ENCODE measurements around the gene RYR3.

The RYR3 gene

GRCh38 chr15:33384307-33384706 lies 73.5 kb downstream of the RYR3 start:
- Histone ChIP-seq H3K4me2 (no peak overlapping the region), H3K9ac (no peak overlapping the region), H3K36me3 (no peaks in the 10 kb centered on the region), H3K9me3 (replicated peaks in 1 of 11) (no peaks in the 10 kb centered on the region), H3K4me1 (peaks cover 0 to 7% (median 0%) of the 10 kb centered on the region in 10 experiments; a peak in 5 of 20 replicates), H4K20me1 (no peaks in the 10 kb centered on the region), H3K27ac (no peak overlapping the region), H3K4me3 (no peak overlapping the region), H3K27me3 (no peaks in the 10 kb centered on the region)
- no peak for TF ChIP-seq Cebpa-rat (IDR thresholded peaks at IDR 0.05)

DNA sequence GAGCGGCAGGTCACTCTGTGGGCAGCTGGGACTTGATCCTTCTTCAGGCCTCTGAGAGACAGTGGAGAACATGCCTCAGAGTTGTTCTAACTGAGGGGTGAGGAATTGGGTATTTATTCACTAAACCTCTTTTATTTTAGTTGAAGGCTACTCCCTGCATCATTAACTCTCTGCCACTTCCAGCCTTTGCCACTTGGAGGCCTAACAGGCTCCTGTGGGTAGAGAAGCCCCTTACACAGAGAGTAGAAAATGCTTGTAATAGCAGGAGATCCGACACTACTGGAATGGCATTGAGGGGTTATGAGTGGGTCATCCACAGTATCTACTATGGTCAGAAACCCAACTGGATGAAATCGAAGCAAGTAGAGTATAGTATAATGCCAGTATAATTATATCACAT lies 81.7 kb downstream of the RYR3 start:
- H3K4me2 ChIP-seq = no peak overlapping the region
- no peak for TF ChIP-seq Cebpa-rat (IDR thresholded peaks at IDR 0.05)
- no peak overlapping the region for H3K27ac ChIP-seq
- H3K4me3 ChIP-seq = no peak overlapping the region
- no peaks in the 10 kb centered on the region for H3K27me3 ChIP-seq
- H4K20me1 ChIP-seq = no peaks in the 10 kb centered on the region
- H3K9ac ChIP-seq = no peak overlapping the region
- H3K9me3 ChIP-seq (replicated peaks in 1 of 11) = no peaks in the 10 kb centered on the region
- no peaks in the 10 kb centered on the region for H3K4me1 ChIP-seq
- H3K36me3 ChIP-seq = no peaks in the 10 kb centered on the region

- Histone ChIP-seq H3K9ac (no peak overlapping the region), H3K27ac (no peak overlapping the region), H3K4me2 (no peak overlapping the region), H3K27me3 (no peaks in the 10 kb centered on the region), H3K4me3 (no peak overlapping the region), H3K36me3 (no peaks in the 10 kb centered on the region), H4K20me1 (no peaks in the 10 kb centered on the region), H3K9me3 (replicated peaks in 1 of 11) (no peaks in the 10 kb centered on the region), H3K4me1 (no peaks in the 10 kb centered on the region)
- TF ChIP-seq Cebpa-rat (IDR thresholded peaks at IDR 0.05) = no peak
Observed at GRCh38 chr15:33393546-33393945, 82.8 kb downstream of the RYR3 start.

DNA sequence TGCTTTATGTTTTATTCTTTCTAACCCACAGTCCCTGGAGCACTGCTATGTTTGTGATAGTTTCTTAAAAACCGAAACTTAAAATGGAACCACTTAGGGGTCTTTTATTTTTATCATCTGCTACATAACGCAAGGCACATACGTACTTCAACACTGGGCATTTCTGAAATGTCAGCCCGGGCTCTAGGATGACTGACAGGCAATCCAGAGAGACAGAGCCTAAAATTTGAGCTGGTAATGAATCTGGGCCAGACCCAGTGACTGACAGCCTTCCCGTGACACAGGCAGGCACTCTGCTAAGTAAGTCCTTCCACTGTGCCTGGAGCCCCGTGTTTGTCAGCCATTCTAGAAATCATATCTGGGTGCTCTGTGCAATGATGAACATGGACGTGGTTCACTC lies 84.6 kb downstream of the RYR3 start:
- Histone ChIP-seq H3K27ac (no peak overlapping the region), H4K20me1 (no peaks in the 10 kb centered on the region), H3K4me1 (no peaks in the 10 kb centered on the region), H3K36me3 (no peaks in the 10 kb centered on the region), H3K4me3 (no peak overlapping the region), H3K9me3 (replicated peaks in 1 of 11) (no peaks in the 10 kb centered on the region), H3K4me2 (no peak overlapping the region), H3K27me3 (no peaks in the 10 kb centered on the region), H3K9ac (no peak overlapping the region)
- TF ChIP-seq Cebpa-rat (IDR thresholded peaks at IDR 0.05) = no peak

DNA sequence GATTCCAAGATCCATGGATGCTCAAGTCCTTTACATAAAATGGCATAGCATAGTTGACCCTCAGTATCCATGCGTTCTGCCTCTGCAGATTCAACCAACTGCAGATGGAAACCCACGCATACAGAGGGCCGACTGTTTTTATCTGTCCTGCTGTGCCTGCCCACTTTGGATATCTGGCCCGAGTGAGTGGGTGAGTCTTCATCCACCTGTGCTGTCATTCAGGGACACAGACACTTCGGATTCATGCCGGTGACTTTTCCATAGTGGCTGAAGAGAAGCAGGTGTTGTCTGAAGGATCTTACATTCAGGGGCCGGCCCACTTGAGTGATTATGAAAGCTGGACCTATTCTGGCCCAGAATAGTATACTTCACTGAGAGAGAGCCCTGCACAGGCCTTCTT lies 85.1 kb downstream of the RYR3 start:
- no peak for TF ChIP-seq Cebpa-rat (IDR thresholded peaks at IDR 0.05)
- Histone ChIP-seq H3K36me3 (no peaks in the 10 kb centered on the region), H3K4me2 (no peak overlapping the region), H4K20me1 (no peaks in the 10 kb centered on the region), H3K9me3 (replicated peaks in 1 of 11) (no peaks in the 10 kb centered on the region), H3K27me3 (no peaks in the 10 kb centered on the region), H3K4me1 (no peaks in the 10 kb centered on the region), H3K9ac (no peak overlapping the region), H3K4me3 (no peak overlapping the region), H3K27ac (no peak overlapping the region)

DNA sequence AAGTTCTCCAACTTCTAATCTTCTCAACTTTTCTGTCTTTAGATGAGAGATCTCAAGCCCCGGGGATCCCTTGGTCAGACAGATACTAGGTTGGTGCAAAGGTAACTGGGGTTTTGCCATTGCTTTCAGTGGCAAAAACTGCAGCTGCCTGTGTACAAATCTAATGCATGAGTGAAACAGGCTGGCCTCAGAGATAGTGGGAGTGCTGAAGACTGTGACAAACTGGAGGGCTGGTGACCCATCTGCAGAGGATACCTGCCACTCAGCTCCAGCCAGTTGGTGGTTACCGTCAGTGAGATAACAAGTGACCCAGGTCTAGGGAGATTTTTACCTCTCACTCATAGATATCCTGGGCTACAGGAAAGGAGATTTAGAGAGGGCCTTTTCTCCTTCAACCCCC lies 85.7 kb downstream of the RYR3 start:
- Histone ChIP-seq H3K36me3 (no peaks in the 10 kb centered on the region), H3K9ac (no peak overlapping the region), H3K4me3 (no peak overlapping the region), H3K9me3 (replicated peaks in 1 of 11) (no peaks in the 10 kb centered on the region), H3K27ac (no peak overlapping the region), H3K4me1 (no peaks in the 10 kb centered on the region), H3K27me3 (no peaks in the 10 kb centered on the region), H4K20me1 (no peaks in the 10 kb centered on the region), H3K4me2 (no peak overlapping the region)
- TF ChIP-seq Cebpa-rat (IDR thresholded peaks at IDR 0.05) = no peak

- Histone ChIP-seq H3K9ac (no peak overlapping the region), H4K20me1 (no peaks in the 10 kb centered on the region), H3K4me1 (no peaks in the 10 kb centered on the region), H3K4me3 (no peak overlapping the region), H3K27me3 (no peaks in the 10 kb centered on the region), H3K4me2 (no peak overlapping the region), H3K9me3 (replicated peaks in 1 of 11) (no peaks in the 10 kb centered on the region), H3K27ac (no peak overlapping the region), H3K36me3 (no peaks in the 10 kb centered on the region)
- TF ChIP-seq Cebpa-rat (IDR thresholded peaks at IDR 0.05) = no peak
Observed at GRCh38 chr15:33398555-33398954, 87.8 kb downstream of the RYR3 start.

- H3K4me1 ChIP-seq = no peaks in the 10 kb centered on the region
- no peaks in the 10 kb centered on the region for H3K27me3 ChIP-seq
- no peak overlapping the region for H3K9ac ChIP-seq
- no peaks in the 10 kb centered on the region for H3K9me3 ChIP-seq (replicated peaks in 1 of 11)
- no peak overlapping the region for H3K27ac ChIP-seq
- H3K4me2 ChIP-seq = no peak overlapping the region
- H4K20me1 ChIP-seq = no peaks in the 10 kb centered on the region
- no peaks in the 10 kb centered on the region for H3K36me3 ChIP-seq
- H3K4me3 ChIP-seq = no peak overlapping the region
- no peak for TF ChIP-seq Cebpa-rat (IDR thresholded peaks at IDR 0.05)
Observed at GRCh38 chr15:33400941-33401340, 90.2 kb downstream of the RYR3 start.

DNA sequence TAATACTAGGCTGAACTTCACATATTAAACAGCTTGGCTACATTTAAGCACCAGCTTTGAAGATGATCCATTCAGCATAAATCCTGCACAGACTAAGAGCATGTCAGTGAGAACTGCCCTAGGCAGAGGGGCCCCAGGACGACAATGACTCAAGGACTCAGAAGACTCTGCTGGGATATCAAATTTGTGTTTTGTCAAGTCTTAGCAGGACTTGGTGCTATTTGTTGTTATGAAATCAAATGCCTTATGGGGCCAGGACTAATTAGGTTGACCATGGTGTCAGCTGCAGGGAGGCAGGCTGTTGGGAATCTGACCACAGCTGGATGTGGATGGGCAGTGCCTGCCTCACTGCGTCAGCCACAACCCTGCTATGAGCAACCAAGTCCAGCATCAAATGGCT lies 91.8 kb downstream of the RYR3 start:
- Histone ChIP-seq H3K27me3 (no peaks in the 10 kb centered on the region), H4K20me1 (no peaks in the 10 kb centered on the region), H3K4me3 (no peak overlapping the region), H3K9ac (no peak overlapping the region), H3K27ac (no peak overlapping the region), H3K4me1 (peaks cover 0 to 6% (median 0%) of the 10 kb centered on the region in 10 experiments; a peak in 4 of 20 replicates), H3K9me3 (replicated peaks in 1 of 11) (no peaks in the 10 kb centered on the region), H3K4me2 (no peak overlapping the region), H3K36me3 (no peaks in the 10 kb centered on the region)
- TF ChIP-seq Cebpa-rat (IDR thresholded peaks at IDR 0.05) = no peak

DNA sequence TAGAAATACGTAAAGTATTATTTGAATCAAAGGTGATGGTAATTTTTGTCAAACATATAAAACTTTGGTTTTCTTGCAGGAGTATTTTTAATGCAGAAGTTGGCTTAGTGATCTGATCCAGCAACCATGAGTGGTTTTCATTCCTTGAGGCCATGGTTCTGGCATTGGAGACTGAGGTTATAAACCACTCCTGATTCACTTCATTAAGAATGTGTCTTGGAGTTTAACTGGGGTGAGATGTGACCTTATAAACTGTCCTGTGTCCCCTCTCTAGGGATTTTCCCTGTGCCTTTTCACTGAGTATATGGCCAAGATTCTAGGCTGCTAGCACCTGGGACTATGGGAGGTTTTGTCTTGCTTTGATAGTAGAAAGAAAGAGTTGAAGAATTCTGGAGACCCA lies 94.3 kb downstream of the RYR3 start:
- Histone ChIP-seq H3K27ac (no peak overlapping the region), H3K4me3 (no peak overlapping the region), H3K9ac (no peak overlapping the region), H3K27me3 (no peaks in the 10 kb centered on the region), H3K9me3 (replicated peaks in 1 of 11) (no peaks in the 10 kb centered on the region), H4K20me1 (no peaks in the 10 kb centered on the region), H3K4me2 (no peak overlapping the region), H3K4me1 (peaks cover 0 to 6% (median 0%) of the 10 kb centered on the region in 10 experiments; a peak in 4 of 20 replicates), H3K36me3 (no peaks in the 10 kb centered on the region)
- TF ChIP-seq Cebpa-rat (IDR thresholded peaks at IDR 0.05) = no peak
